GM19455 (cell line): Measurements from ENCODE around the gene CSMD2.

Experiments
- ATAC-seq: cut with Tn5 transposase; IDR thresholded peaks from one replicate; pipeline ENCODE4 v1.9.1; 2021; ENCODE audit not compliant: unreplicated experiment

The CSMD2 gene

GRCh38 chr1:33618636-33619035, 546.4 kb downstream of the CSMD2 start:
- ATAC-seq: no peak

GRCh38 chr1:33617451-33617850, 547.6 kb downstream of the CSMD2 start:
- ATAC-seq: no peak

- no peak for ATAC-seq
These were observed 548.2 kb downstream of the CSMD2 start for GRCh38 chr1:33616780-33617179.

- ATAC-seq: no peak
These were observed 549.5 kb downstream of the CSMD2 start for GRCh38 chr1:33615546-33615945.

- no peak for ATAC-seq
These were observed 554.1 kb downstream of the CSMD2 start for GRCh38 chr1:33610864-33611455.

GRCh38 chr1:33610391-33610790, 554.6 kb downstream of the CSMD2 start:
- no peak for ATAC-seq

GRCh38 chr1:33609739-33610138, 555.3 kb downstream of the CSMD2 start:
- ATAC-seq: no peak

- ATAC-seq: no peak
These were observed 556.1 kb downstream of the CSMD2 start for GRCh38 chr1:33608825-33609400.

- ATAC-seq: no peak
These were observed 557.5 kb downstream of the CSMD2 start for GRCh38 chr1:33607444-33608005.

GRCh38 chr1:33606272-33606671, 558.8 kb downstream of the CSMD2 start:
- no peak for ATAC-seq

GRCh38 chr1:33602271-33602670, 562.8 kb downstream of the CSMD2 start:
- no peak for ATAC-seq

- no peak for ATAC-seq
These were observed 563.3 kb downstream of the CSMD2 start for GRCh38 chr1:33601751-33602150.

GRCh38 chr1:33599516-33600115, 565.4 kb downstream of the CSMD2 start:
- ATAC-seq: no peak

- no peak for ATAC-seq
These were observed 576.3 kb downstream of the CSMD2 start for GRCh38 chr1:33588726-33589125.

GRCh38 chr1:33586795-33587194, 578.2 kb downstream of the CSMD2 start:
- no peak for ATAC-seq

GRCh38 chr1:33586106-33586505, 578.9 kb downstream of the CSMD2 start:
- ATAC-seq: no peak

GRCh38 chr1:33583567-33583966, 581.5 kb downstream of the CSMD2 start:
- no peak for ATAC-seq

GRCh38 chr1:33578557-33579448, 586.2 kb downstream of the CSMD2 start:
- ATAC-seq: no peak

GRCh38 chr1:33577663-33578062, 587.4 kb downstream of the CSMD2 start:
- ATAC-seq: no peak

- no peak for ATAC-seq
These were observed 588.0 kb downstream of the CSMD2 start for GRCh38 chr1:33576821-33577599.
